GM21786 (cell line): Measurements from ENCODE around the gene PSMA7.

ENCODE experiments used
- ATAC-seq: cut with Tn5 transposase; IDR thresholded peaks from one replicate; pipeline ENCODE4 v1.9.1; 2021; ENCODE audit not compliant: unreplicated experiment

Gene PSMA7

DNA sequence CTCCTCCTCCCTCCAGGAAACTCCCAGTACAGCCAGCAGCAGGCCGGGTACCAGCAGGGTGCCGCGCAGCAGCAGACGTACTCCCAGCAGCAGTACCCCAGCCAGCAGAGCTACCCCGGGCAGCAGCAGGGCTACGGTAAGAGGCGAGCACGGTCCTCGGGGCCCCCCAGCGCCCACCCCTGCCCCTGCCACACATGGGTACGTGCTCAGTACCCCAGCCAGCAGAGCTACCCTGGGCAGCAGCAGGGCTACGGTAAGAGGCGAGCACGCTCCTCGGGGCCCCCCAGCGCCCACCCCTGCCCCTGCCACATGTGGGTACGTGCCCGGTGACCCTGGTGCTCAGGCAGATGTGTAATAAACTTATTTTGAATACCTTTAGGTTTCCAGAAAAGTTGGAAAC lies 29.5 kb upstream of the PSMA7 start:
- no peak for ATAC-seq

DNA sequence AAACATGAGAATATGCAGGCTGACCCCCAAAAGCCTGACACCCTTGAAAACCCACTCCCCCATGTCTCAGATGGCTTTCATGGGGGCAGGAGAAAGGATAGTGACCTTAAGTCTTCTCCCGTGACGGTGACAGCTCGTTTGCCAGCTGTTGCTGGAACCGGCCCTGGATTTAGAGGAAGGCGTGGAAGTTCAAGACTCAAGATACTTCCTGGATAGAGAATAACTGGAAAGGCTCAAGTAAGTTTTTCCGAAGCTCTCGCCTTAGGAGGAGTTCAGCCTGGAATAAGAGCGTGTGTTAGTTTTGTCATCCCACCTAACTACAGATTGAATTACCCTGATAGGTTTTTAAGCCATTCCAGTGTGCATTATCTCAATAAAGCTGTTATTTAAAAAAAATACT lies 28.1 kb upstream of the PSMA7 start:
- no peak for ATAC-seq

DNA sequence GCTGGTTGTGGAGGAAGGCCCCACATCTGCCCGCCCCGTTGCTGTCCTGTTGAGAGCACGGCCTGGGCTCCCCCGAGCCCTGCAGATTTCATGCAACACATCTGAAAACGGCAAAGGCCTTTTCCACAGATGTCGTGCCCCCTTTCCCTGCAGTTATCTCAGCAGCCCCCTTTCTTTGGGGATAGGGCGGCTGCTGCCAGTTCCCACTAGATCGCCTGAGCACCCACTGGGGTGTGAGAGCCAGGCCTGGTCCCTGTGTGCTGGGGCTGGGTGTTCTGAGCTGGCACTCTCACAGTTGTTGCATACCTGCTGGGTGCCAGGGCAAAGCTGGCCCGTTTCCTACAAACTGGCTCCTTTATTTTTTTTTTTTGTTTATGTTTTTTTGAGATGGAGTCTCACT lies 27.3 kb upstream of the PSMA7 start:
- no peak for ATAC-seq

DNA sequence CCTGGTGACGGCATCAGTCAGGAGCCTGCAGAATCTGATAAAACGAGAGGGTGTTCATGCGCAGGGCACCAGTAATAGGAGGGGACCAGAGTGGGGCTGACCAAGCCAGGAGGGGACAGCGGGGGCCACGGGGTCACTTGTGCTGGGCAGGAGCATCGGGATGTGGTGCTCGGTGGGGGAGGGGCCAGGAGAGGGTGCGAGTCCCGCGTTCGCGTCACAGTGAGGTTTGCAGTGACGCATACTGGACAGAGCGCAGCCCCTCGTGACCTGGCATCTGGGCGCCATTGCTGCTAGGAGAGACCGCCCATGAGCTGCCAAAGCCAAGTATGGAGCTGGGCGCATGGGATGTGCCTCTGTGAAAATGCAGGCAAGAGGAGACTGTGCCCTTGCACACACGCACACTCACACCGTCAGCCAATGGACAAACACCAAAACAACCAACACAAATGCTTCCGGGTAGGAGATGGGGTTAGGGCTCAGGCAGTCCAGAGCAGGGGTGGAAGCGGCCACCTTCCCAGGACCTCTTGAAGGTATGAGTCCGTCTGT lies 25.8 kb upstream of the PSMA7 start:
- ATAC-seq, result no peak

DNA sequence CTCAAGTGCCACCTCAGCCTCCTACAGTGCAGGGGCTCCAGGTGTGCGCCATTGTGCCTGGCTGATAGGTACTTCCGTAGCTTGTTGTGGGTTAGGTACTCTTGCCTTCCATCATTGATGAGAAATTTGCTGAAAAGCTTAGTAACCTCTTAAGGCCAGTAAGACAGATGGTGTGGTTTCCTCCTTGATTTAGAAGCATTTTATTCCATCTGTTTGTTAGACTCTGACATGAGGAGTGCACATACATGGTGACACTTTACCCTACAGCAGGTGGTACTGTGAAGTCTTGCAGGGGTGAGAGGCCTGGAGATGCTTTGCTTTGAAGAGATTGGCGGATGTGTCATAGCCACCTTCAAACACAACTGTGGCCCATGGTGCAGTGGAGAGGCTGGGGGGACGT lies 24.9 kb upstream of the PSMA7 start:
- ATAC-seq, result no peak

DNA sequence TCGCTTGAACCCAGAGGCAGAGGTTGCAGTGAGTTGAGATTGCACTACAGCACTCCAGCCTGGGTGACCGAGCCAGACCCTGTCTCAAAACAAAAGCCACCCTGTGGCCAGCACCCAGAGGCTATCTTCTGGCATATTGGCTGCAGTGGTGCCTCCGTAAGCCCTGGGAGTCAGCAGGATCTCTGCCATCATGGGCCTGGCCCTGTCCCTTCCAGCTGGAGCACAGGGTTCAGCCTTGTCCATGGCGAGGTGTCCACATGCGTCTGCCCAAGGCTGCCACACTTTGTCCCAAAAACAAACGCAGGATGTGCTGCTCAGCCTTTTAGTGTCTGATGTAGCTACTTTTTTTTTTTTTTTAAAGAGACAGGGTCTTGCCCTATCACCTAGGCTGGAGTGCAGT lies 24.3 kb upstream of the PSMA7 start:
- ATAC-seq, result no peak

GRCh38 chr20:62165762-62166399 lies 22.7 kb upstream of the PSMA7 start:
- ATAC-seq, result no peak

GRCh38 chr20:62164879-62165761 lies 21.9 kb upstream of the PSMA7 start:
- ATAC-seq, result no peak

GRCh38 chr20:62163986-62164762 lies 21.0 kb upstream of the PSMA7 start:
- no peak for ATAC-seq

- ATAC-seq, result no peak
Observed at GRCh38 chr20:62163485-62163865, 20.3 kb upstream of the PSMA7 start.

GRCh38 chr20:62162765-62163484 lies 19.7 kb upstream of the PSMA7 start:
- no peak for ATAC-seq

GRCh38 chr20:62161347-62161746 lies 18.2 kb upstream of the PSMA7 start:
- ATAC-seq, result no peak

- ATAC-seq, result no peak
Observed at GRCh38 chr20:62160876-62161275, 17.7 kb upstream of the PSMA7 start.

- no peak for ATAC-seq
Observed at GRCh38 chr20:62160253-62160652, 17.1 kb upstream of the PSMA7 start.

GRCh38 chr20:62159839-62160238 lies 16.6 kb upstream of the PSMA7 start:
- ATAC-seq, result no peak

DNA sequence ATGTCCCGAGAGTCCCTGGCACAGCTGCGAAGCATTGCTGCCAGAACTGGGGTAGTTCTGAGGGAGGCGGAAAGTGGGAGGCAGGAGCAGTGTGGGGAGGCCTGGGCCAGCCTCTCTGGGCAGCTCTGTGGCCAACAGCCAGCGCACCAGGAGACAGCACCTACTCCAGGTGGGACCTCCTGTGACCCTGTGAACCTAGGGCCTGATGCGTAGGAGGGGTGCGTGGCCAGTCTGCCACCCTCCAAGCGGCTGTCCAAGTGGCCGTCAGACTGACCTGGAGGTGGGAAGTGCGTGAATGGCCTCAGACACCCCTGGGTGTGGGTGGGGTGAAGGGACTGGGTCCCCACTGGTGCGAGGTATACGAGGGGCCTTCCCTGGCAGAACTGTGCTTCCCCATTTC lies 15.9 kb upstream of the PSMA7 start:
- no peak for ATAC-seq

DNA sequence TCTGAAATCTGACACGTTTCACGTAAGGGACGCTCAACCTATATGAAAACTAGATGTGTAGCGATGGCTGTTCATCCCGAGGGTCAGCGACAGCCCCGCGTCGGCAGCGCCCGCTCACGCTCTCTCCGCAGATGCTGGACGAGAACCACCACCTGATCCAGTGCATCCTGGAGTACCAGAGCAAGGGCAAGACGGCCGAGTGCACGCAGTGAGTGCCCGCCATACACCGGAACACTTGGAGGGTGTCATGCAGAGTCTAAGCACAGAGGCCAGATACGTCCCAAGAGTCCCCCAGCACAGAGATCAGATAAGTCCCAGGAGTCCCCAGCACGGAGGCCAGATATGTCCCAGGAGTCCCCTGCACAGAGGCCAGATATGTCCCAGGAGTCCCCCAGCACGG lies 15.3 kb upstream of the PSMA7 start:
- no peak for ATAC-seq

DNA sequence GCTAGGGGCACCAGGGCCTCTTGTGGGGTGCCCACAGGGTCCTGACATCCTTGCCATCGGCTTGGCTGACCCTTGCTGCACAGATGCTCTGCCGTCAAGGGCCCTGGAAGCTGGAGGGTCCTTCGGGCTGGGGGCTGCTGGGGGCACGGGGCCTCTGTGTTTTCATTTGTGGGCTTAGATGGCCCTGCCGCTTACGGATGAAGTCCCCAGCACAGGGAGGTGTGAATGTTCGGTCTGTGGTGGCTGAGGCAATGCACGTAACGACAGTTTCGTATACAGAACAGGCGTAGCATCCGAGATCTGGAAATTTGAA lies 14.8 kb upstream of the PSMA7 start:
- no peak for ATAC-seq

GRCh38 chr20:62157387-62158087 lies 14.3 kb upstream of the PSMA7 start:
- ATAC-seq, result no peak

DNA sequence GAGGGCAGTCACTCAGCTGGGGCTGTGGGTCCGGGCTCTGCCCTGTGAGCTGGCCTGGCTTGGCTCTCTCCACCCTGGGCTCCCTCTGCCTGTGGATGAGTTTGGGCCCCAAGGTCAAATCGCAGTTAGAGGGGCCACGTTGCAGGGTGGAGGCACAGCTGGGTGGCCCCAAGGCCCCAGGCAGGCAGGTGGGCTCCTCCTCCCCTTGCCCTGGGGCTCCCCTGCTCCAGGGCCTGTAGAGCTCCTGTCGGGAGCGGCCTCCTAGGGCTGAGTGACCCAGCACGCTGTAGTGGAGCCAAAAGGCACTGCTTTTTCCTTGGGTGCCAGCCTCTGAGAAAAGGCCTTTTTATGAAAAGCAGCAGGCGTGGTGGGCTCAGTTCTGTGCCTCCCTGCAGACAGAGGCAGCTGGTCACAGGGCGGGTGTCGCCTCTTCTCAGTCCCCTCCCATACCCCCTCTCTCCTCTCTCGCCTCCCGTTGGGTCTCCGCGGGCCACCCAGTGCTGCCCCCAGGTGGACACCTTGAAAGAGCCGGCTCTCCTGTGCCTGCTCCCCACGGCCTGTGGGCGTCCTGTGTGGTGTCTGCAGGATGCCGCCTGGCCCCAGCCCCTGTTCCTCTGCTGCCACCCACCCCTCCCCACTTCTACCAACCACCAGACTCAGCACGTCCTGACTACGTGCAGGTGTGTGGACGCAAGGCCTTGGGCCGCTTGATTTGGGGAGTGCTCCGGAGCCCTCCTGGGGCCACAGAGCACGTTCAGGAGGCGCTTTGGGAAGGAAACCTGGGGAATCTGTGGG lies 13.6 kb upstream of the PSMA7 start:
- ATAC-seq, result no peak
